ENCODE measurements around the gene OGDHL. TPM values are rescaled to one million over a fixed set of nuclear protein-coding genes. Genes with fewer than 3 reads are reported as not detected.
"Not testable (repeated sequence)": the region's sequence is repeated elsewhere in the genome, so short reads cannot be mapped to it uniquely, and the experiment has no call there.

Gene OGDHL
- total RNA-seq, result under 1 TPM; 0.12 to 0.37 TPM

- peak within 1 kb of the TSS; percentile 21 for H3K4me3 Mint-ChIP-seq
- no peak within 1 kb of the TSS for H3K27ac Mint-ChIP-seq
- peaks cover 44% of the 10 kb centered on the region for H3K27me3 Mint-ChIP-seq (ENCODE audit: low read depth)
- peak; percentile 57 for DNase-seq
- H3K4me1 Mint-ChIP-seq (ENCODE audit: low read depth), result peaks cover 8% of the 10 kb centered on the region
- peaks cover 7% of the 10 kb centered on the region for H3K9me3 Mint-ChIP-seq
- CTCF ChIA-PET, result no interaction called here
- intact Hi-C loops (cut with micrococcal nuclease), result loop anchor here (1.0 kb wide), 1 partner anchor 155 kb away; no protein-coding TSS in a partner anchor
- no peaks in the 10 kb centered on the region for H3K36me3 Mint-ChIP-seq (ENCODE audit: low read depth)
Measured at GRCh38 chr10:49761789-49762565, at the start of gene OGDHL. OGDHL (minus strand) TSS chr10:49762323; CDS start chr10:49758592, 3,731 bp downstream.

GRCh38 chr10:49803988-49804387 lies 41.9 kb upstream of the OGDHL start:
- CTCF ChIA-PET, result no interaction called here
- Mint-ChIP-seq H3K4me3 (no peak overlapping the region), H3K27ac (no peak overlapping the region)

GRCh38 chr10:49798275-49798674 lies 36.2 kb upstream of the OGDHL start:
- DNase-seq, result no peak
- CTCF ChIA-PET, result no interaction called here
- Mint-ChIP-seq H3K36me3 (ENCODE audit: low read depth) (no peaks in the 10 kb centered on the region), H3K4me1 (ENCODE audit: low read depth) (no peaks in the 10 kb centered on the region), H3K4me3 (no peak overlapping the region), H3K27ac (no peak overlapping the region), H3K9me3 (no peaks in the 10 kb centered on the region), H3K27me3 (ENCODE audit: low read depth) (peaks cover 6% of the 10 kb centered on the region)
- intact Hi-C loops (cut with micrococcal nuclease), result no loop called here

More at GRCh38 chr10:49803988-49804387, 41.9 kb upstream of the OGDHL start:
- no peaks in the 10 kb centered on the region for H3K36me3 Mint-ChIP-seq (ENCODE audit: low read depth)
- H3K27me3 Mint-ChIP-seq (ENCODE audit: low read depth), result peaks cover 6% of the 10 kb centered on the region
- peaks cover 7% of the 10 kb centered on the region for H3K9me3 Mint-ChIP-seq
- H3K4me1 Mint-ChIP-seq (ENCODE audit: low read depth), result no peaks in the 10 kb centered on the region
- DNase-seq, result no peak
- intact Hi-C loops (cut with micrococcal nuclease), result no loop called here

DNA sequence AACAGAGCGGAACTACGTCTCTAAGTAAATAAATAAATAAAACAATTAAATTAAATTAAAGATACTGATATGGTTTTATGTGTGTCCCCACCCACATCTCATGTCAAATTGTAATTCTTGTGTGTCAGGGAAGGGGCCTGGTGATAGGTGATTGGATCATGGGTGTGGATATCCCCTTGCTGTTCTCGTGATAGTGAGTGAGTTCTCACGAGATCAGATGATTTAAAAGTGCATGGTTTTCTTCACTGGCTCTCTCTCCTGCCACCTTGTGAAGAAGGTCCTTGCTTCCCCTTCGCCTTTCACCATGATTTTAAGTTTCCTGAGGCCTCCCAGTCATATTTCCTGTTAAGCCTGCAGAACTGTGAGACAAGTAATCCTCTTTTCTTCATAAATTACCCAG lies 29.0 kb upstream of the OGDHL start:
- Mint-ChIP-seq H3K36me3 (ENCODE audit: low read depth) (no peaks in the 10 kb centered on the region), H3K4me3 (no peak overlapping the region), H3K27me3 (ENCODE audit: low read depth) (no peaks in the 10 kb centered on the region), H3K4me1 (ENCODE audit: low read depth) (no peaks in the 10 kb centered on the region), H3K9me3 (no peaks in the 10 kb centered on the region), H3K27ac (no peak overlapping the region)
- CTCF ChIA-PET, result no interaction called here
- DNase-seq, result no peak
- intact Hi-C loops (cut with micrococcal nuclease), result no loop called here

- CTCF ChIA-PET, result no interaction called here
- Mint-ChIP-seq H3K27ac (no peak overlapping the region), H3K9me3 (no peaks in the 10 kb centered on the region), H3K4me3 (no peak overlapping the region), H3K4me1 (ENCODE audit: low read depth) (no peaks in the 10 kb centered on the region), H3K36me3 (ENCODE audit: low read depth) (no peaks in the 10 kb centered on the region), H3K27me3 (ENCODE audit: low read depth) (peaks cover 10% of the 10 kb centered on the region)
- intact Hi-C loops (cut with micrococcal nuclease), result no loop called here
- no peak for DNase-seq
Measured at GRCh38 chr10:49784681-49785080, 22.6 kb upstream of the OGDHL start.

DNA sequence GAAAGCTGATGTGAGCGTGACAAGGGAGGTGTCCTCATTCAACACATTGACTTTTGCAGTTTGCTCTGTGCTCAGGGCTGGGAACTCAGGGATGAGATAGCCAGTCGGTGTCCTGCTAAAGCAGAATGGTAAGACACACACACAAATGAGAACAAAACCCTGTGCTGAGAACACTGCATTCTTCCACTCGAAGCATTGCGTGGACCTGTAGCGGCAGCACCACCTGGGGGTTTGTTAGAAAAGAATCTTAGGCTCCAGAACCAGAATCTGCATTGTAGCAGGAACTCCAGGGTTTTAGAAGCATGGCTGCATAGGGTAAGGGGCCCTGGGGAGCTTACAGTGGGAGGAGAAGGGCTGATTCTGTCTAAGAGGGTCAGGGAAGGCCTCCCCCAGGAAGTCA lies 21.5 kb upstream of the OGDHL start:
- Mint-ChIP-seq H3K27me3 (ENCODE audit: low read depth) (peaks cover 10% of the 10 kb centered on the region), H3K4me3 (no peak overlapping the region), H3K4me1 (ENCODE audit: low read depth) (no peaks in the 10 kb centered on the region), H3K9me3 (no peaks in the 10 kb centered on the region), H3K36me3 (ENCODE audit: low read depth) (no peaks in the 10 kb centered on the region), H3K27ac (no peak overlapping the region)
- CTCF ChIA-PET, result no interaction called here
- intact Hi-C loops (cut with micrococcal nuclease), result no loop called here
- DNase-seq, result no peak

DNA sequence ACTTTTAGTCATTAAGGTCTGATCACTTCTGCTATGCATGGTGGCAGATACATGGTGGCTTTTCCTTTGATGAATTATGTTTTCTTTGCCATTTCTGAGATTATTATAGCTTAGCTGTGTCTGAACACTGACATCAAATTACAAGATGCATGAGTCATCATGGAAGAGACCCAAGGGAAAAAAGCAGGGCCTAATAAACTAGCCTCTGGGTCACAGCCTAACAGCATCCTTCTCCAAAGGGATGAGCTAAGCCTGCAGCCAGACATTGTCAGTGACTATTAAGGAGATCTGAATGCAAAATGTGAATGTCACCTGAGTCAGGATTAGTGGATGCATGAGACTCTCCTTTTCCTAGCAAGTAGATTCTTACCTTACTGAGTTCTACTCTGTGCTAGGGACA lies 19.1 kb upstream of the OGDHL start:
- no peaks in the 10 kb centered on the region for H3K4me1 Mint-ChIP-seq (ENCODE audit: low read depth)
- H3K4me3 Mint-ChIP-seq, result no peak overlapping the region
- H3K9me3 Mint-ChIP-seq, result no peaks in the 10 kb centered on the region
- no peaks in the 10 kb centered on the region for H3K36me3 Mint-ChIP-seq (ENCODE audit: low read depth)
- intact Hi-C loops (cut with micrococcal nuclease), result no loop called here
- CTCF ChIA-PET, result no interaction called here
- peaks cover 10% of the 10 kb centered on the region for H3K27me3 Mint-ChIP-seq (ENCODE audit: low read depth)
- DNase-seq, result no peak
- H3K27ac Mint-ChIP-seq, result no peak overlapping the region

DNA sequence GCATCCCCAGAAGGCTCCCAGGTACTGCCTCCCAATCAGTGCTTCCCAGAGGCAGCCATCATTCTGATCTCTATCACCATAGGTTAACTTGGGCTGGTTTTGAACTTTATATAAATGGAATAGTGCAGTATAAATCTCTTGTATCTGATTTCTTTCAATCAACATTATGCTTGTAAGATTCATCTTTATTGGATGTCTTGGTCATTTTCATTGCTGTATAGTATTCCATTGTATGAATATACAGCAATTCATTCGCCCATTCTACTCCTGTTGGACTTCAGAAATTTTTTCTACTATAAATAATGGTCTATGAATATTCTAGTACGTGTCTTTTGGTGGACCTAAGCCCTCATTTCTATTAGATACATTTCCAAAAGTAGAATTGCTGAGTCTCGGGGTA lies 16.1 kb upstream of the OGDHL start:
- intact Hi-C loops (cut with micrococcal nuclease), result no loop called here
- no peak overlapping the region for H3K4me3 Mint-ChIP-seq
- H3K27me3 Mint-ChIP-seq (ENCODE audit: low read depth), result peaks cover 8% of the 10 kb centered on the region
- no peaks in the 10 kb centered on the region for H3K4me1 Mint-ChIP-seq (ENCODE audit: low read depth)
- H3K36me3 Mint-ChIP-seq (ENCODE audit: low read depth), result no peaks in the 10 kb centered on the region
- DNase-seq, result no peak
- CTCF ChIA-PET, result no interaction called here
- no peak overlapping the region for H3K27ac Mint-ChIP-seq
- no peaks in the 10 kb centered on the region for H3K9me3 Mint-ChIP-seq

DNA sequence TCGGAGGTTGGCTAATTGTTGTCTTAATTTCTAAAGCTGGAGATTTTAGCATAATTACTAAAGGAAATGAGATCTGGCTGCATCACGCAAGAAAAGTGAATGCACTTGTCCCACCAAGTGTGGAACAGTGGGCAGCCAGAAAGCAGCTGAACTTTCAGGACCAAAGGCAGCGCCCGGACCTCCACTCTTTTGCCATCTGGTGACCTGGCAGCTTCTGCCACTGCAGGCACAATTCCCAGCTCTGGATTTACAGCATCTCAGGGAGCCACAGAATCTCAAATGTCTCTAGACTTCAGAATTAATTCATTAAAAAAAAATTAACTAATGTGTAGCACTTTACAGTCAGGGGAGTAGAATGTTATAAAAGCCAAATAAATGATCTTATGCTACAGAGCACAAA lies 14.7 kb upstream of the OGDHL start:
- CTCF ChIA-PET, result no interaction called here
- Mint-ChIP-seq H3K27ac (no peak overlapping the region), H3K9me3 (no peaks in the 10 kb centered on the region), H3K4me1 (ENCODE audit: low read depth) (no peaks in the 10 kb centered on the region), H3K27me3 (ENCODE audit: low read depth) (peaks cover 17% of the 10 kb centered on the region), H3K4me3 (no peak overlapping the region), H3K36me3 (ENCODE audit: low read depth) (no peaks in the 10 kb centered on the region)
- no peak for DNase-seq
- intact Hi-C loops (cut with micrococcal nuclease), result no loop called here

- Mint-ChIP-seq H3K9me3 (no peaks in the 10 kb centered on the region), H3K36me3 (ENCODE audit: low read depth) (no peaks in the 10 kb centered on the region), H3K4me1 (ENCODE audit: low read depth) (peaks cover 4% of the 10 kb centered on the region), H3K27me3 (ENCODE audit: low read depth) (peaks cover 26% of the 10 kb centered on the region), H3K27ac (no peak overlapping the region), H3K4me3 (no peak overlapping the region)
- no peak for DNase-seq
- CTCF ChIA-PET, result no interaction called here
- intact Hi-C loops (cut with micrococcal nuclease), result no loop called here
Measured at GRCh38 chr10:49775014-49775413, 12.9 kb upstream of the OGDHL start.

DNA sequence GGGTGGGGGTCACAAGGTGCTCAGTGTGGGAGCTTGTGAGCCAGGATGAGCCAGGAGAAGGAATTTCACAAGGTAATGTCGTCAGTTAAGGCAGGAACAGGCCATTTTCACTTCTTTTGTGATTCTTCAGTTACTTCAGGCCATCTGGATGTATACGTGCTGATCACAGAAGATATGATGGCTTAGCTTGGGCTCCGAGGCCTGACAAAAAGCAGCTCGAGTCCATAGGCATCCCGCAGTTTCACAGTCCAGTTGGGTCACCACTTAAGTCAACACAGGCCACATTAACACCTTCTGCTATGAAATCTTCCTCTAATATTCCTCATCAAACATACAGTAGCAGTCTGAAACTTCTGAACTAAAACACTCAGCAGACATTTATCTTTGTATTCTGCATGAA lies 10.8 kb upstream of the OGDHL start:
- H3K27ac Mint-ChIP-seq; CTCF ChIA-PET; H3K36me3 Mint-ChIP-seq (ENCODE audit: low read depth); H3K4me3 Mint-ChIP-seq; H3K4me1 Mint-ChIP-seq (ENCODE audit: low read depth); intact Hi-C loops (cut with micrococcal nuclease); DNase-seq; H3K9me3 Mint-ChIP-seq: not testable (repeated sequence)
- H3K27me3 Mint-ChIP-seq (ENCODE audit: low read depth), result peaks cover 36% of the 10 kb centered on the region

DNA sequence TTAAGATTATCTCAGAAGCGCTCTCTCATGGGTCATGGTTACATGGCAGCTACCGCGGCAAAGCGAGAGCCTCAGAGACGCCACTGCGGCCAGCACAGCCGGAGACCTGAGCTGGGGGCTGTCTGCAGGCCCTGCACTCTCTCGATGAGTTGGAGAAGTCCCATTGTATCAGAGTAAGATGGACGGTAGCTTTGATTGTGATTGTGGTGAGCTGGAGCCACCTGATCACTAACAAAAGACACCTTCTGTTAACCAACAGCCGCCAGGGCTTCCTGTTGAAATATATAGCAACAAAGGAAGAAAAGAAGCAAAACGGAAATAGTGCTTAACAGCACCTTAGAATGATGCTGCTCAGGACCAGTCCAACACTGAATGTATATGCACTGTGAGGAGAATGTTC lies 8.9 kb upstream of the OGDHL start:
- H3K36me3 Mint-ChIP-seq (ENCODE audit: low read depth); H3K27ac Mint-ChIP-seq; intact Hi-C loops (cut with micrococcal nuclease); H3K9me3 Mint-ChIP-seq; H3K4me1 Mint-ChIP-seq (ENCODE audit: low read depth); H3K4me3 Mint-ChIP-seq; CTCF ChIA-PET; DNase-seq: not testable (repeated sequence)
- H3K27me3 Mint-ChIP-seq (ENCODE audit: low read depth), result peaks cover 52% of the 10 kb centered on the region

DNA sequence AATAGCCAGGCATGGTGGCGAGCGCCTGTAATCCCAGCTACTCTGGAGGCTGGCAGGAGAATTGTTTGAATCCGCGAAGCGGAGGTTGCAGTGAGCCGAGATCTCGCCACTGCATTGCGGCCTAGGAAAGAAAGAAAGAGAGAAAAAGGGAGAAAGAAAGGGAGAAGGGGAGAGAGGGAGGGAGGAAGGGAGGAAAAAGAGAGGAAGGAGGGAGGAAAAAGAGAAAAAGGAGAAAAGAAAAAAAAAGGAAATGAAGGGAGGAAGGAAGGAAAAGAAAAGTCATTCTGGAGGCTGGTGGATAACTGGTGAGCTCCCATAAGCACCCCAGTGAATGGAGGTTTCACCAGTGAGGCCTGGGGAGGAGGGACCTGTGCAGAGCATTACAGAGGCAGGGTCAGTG lies 7.6 kb upstream of the OGDHL start:
- no peak overlapping the region for H3K4me3 Mint-ChIP-seq
- DNase-seq, result no peak
- CTCF ChIA-PET, result no interaction called here
- peaks cover 4% of the 10 kb centered on the region for H3K4me1 Mint-ChIP-seq (ENCODE audit: low read depth)
- intact Hi-C loops (cut with micrococcal nuclease), result no loop called here
- no peaks in the 10 kb centered on the region for H3K36me3 Mint-ChIP-seq (ENCODE audit: low read depth)
- no peak overlapping the region for H3K27ac Mint-ChIP-seq
- H3K9me3 Mint-ChIP-seq, result peaks cover 9% of the 10 kb centered on the region
- H3K27me3 Mint-ChIP-seq (ENCODE audit: low read depth), result peaks cover 49% of the 10 kb centered on the region
